Astrocyte (in vitro differentiated cells and primary cell): Measurements from ENCODE around the gene TSPAN4.

Source experiments
- CTCF ChIP-seq: IDR thresholded peaks from 2 replicates; pipeline ENCODE4 v1.5.1; 2011; ENCODE audit warnings: low read depth, mild to moderate bottlenecking, inconsistent platforms, low read length, moderate library complexity; ENCODE audit not compliant: insufficient read depth
- EZH2 ChIP-seq: IDR thresholded peaks from 2 replicates; pipeline ENCODE4 v1.6.1; 2012; ENCODE audit warnings: mild to moderate bottlenecking, low read length, inconsistent platforms; ENCODE audit not compliant: insufficient read depth

GRCh38 chr11:794013-794765 is 48.5 kb upstream of the TSPAN4 start:
- TF ChIP-seq CTCF (no peak), EZH2 (no peak)
